NCI-H2227 (cell line): ENCODE results near the gene ZC3H14.
"Not testable (repeated sequence)": the region's sequence is repeated elsewhere in the genome, so short reads cannot be mapped to it uniquely, and the experiment has no call there.

ENCODE experiments used
- DNase-seq: peaks from one replicate; lab custom pipeline; 2025; ENCODE audit not compliant: unreplicated experiment; lab: John Stamatoyannopoulos, UW

The ZC3H14 gene, protein sequence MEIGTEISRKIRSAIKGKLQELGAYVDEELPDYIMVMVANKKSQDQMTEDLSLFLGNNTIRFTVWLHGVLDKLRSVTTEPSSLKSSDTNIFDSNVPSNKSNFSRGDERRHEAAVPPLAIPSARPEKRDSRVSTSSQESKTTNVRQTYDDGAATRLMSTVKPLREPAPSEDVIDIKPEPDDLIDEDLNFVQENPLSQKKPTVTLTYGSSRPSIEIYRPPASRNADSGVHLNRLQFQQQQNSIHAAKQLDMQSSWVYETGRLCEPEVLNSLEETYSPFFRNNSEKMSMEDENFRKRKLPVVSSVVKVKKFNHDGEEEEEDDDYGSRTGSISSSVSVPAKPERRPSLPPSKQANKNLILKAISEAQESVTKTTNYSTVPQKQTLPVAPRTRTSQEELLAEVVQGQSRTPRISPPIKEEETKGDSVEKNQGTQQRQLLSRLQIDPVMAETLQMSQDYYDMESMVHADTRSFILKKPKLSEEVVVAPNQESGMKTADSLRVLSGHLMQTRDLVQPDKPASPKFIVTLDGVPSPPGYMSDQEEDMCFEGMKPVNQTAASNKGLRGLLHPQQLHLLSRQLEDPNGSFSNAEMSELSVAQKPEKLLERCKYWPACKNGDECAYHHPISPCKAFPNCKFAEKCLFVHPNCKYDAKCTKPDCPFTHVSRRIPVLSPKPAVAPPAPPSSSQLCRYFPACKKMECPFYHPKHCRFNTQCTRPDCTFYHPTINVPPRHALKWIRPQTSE

DNA sequence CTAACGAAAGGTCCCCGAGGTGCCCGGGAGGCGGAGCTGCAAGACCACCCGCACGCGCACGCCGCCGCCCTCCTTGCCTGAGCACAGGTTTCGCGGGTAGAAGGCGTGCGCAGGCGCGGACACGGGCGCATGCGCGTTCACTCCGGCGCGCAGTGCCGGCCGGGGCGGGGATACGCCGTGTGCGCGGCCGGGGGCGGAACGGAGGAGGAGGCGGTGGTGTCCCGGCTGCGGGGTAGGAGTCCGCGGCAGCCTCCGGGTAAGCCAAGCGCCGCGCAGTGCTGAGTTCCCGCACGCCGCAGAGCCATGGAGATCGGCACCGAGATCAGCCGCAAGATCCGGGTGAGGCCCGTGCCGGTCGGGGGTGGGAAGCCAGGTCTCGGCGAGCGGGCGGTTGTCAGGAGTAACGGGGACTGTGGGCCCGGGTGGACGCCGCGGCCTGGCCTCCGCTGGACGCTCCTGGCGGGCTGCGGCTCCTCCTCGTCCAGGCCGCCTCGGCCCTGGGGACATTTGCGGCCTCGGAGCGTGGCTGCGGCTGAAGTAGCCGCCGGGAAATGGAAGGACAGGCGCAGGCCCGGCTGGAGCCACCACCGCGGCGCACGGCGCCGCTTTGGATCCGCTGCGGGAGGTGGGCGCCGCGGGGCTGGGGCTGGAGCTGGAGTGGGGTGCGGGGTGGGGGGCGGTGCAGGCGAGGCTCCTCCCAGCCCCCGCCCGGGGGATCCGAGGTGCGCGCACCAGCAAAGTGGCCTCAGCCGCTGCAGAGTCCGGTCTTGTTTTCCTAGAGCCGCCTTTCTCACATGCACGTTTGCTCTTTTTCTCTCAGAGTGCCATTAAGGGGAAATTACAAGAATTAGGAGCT lies at the start of gene ZC3H14:
ZC3H14 (plus strand) TSS at position 207 of the 856 bp plus-strand sequence; CDS start at position 304, 97 bp downstream.
- DNase-seq = peak; percentile 95

GRCh38 chr14:88515499-88516221 lies 47.2 kb upstream of the ZC3H14 start:
- DNase-seq = no peak

DNA sequence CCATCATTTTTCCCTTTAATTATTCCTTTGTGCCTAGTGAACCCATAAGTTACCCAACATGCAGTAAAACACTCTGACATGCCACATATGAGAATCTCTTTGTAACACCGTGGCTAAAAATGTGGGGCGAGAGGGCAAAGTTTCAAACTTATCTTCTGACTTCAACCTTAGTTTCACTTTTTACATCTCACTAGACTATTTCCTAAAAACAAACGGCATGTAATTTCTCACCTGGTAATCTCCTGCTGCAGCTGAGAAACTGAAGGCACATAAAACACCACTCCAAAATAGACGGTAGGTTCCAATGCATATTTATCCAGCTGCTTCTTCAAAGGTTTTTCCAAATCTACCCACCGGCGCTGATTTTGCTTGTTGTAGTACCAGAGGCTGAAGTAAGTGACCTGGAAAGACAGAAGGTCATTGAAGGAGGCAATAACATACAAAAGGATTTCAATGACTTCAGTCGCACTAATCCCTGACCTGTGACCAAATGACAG lies 45.9 kb upstream of the ZC3H14 start:
- DNase-seq = no peak

- no peak for DNase-seq
Observed at GRCh38 chr14:88518592-88519512, 44.0 kb upstream of the ZC3H14 start.

DNA sequence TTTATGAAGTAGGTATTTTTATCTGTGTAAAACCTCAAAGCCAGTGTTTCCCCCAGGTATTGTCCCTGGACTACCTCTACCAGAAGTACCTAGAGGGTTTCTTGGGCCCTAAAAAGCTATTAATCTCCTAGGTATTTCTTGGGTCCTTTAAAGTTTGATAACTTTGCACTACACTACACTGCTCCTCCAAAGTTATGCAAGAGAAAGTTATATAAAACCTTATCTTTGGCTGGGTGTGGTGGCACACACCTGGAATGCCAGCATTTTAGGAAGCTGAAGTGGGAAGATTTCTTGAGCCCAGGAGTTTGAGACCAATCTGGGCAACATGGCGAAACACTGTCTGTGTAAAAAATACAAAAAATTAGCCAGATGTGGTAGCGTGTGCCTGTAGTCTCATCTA lies 42.9 kb upstream of the ZC3H14 start:
- DNase-seq = no peak

DNA sequence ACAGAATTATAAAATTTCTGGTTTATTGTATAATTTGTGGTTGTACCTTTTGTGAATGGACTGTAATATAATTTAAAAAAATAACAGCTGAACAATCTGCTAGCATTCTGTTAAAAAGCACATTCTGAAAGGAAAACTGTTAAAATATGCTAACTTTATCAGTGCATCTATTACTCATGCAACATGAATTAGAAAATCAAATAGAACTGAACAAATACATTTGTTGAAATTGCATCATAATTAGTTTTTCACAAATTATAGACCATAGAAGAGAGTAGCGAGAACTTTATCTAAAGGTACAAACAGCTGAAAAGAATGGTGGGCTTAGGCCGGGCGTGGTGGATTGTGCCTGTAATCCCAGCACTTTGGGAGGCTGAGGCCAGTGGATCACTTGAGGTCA lies 41.0 kb upstream of the ZC3H14 start:
- DNase-seq = no peak

DNA sequence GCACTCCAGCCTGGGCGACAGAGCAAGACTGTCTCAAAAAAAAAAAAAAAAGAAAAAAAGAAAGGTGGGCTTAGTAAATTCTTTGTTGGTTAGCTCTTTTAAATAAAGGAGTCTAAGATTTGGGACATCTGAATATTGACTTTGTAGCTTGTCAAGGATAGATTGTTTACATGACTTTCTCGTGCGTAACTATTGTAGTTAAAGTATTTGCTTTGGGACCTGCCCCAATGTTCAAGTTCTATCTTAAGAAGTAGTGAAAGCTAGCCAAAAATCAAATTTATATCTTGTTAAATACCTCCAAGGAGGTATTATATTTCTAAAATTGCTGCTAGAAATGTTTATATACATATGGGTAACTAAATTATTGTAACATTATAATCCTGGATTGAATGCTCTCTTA lies 40.4 kb upstream of the ZC3H14 start:
- DNase-seq = no peak

- not testable (repeated sequence) for DNase-seq
Observed at GRCh38 chr14:88529889-88530288, 32.9 kb upstream of the ZC3H14 start.

DNA sequence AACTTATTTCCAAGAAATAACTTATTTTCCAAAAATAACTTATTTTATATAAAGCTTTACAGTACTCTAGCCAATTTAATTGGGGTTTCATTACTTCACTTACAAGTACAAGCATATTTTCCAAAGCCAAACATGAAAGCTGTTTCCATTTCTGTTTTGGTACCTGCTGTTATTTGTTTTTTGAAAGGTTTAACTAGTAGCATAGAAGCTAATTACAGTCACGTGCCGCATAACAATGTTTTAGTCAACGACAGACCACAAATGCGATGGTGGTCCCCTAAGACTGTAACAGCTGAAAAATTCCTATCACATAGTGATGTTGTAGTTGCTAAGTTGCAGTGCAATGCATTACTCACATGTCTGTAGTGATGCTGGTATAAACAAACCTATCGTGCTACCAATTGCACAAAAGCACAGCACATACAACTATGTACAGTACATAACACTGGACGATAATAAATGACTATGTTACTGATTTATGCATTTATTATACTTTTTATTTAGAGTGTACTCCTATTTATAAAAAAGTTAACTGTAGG lies 29.7 kb upstream of the ZC3H14 start:
- DNase-seq = no peak

DNA sequence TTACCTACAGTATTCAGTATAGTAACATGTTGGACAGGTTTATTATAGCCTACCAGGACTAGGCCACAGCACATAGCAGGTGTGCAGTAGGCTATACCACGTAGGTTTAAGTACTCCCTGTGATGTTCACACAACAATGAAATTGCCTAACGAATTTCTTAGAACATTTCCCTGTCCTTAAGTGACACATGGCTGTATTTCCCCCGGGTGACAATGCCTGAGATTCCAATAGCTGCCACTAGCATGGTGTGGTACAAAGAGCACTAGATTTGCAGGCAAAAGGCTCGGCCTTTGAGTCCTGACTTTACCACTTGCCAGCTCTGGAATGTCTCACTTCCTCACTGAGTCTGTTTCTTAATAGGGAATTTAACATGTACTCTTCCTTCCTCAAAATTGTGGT lies 27.7 kb upstream of the ZC3H14 start:
- DNase-seq = no peak

GRCh38 chr14:88535813-88536212 lies 27.0 kb upstream of the ZC3H14 start:
- no peak for DNase-seq

DNA sequence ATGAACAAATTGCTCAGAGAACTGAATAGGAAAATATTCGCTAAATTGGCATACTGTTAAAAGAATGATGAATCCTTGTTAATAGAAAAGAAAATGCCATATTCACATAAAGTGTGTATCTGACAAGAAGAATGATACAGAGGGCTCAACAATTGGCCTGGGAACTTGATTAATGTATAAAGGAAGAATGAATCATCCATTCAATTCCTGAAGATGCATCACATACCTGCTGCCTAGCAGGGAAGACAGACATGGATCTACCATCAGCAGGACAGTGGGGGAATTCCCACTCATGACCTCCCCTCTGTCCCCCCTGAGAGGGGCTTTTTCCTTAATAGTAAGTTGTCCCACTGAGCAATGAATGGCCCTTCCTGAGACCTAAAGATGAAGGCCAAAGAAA lies 21.5 kb upstream of the ZC3H14 start:
- DNase-seq = no peak

- DNase-seq = no peak
Observed at GRCh38 chr14:88542857-88543795, 19.7 kb upstream of the ZC3H14 start.

GRCh38 chr14:88545256-88545655 lies 17.6 kb upstream of the ZC3H14 start:
- no peak for DNase-seq

DNA sequence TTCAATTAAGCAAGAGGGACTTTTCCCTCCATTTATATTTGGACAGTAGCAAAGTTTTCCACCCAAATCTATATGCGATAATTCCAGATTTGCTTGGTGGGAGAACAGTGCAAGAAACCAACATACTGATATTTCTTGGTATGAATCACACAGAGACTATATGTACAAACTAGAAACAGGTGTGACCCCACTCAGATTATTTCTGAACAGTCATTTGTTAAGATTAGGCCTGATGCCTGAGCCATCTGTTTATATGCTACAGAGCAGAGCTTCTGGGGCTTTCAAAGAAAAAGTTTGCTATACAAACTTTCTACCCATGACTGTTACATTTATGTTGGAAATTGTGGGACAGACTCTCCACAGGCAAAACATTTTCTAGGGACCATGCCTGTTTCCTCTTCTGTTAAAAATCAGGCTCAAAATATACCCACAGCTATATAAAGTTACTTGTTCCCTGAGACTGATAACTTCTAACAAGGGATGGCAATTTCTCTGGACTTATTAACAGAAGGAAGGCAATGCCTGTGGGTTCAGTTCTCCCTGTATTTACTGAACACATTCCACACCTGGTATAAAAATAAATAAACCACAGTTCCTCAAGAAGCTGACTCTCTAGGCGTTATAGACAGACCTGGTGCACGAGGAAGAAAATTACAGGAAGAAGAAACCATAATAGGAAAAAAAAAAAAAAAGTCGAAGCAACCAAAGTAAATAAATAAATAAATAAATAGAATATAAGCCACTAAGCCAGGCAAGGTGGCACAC lies 16.0 kb upstream of the ZC3H14 start:
- no peak for DNase-seq

- no peak for DNase-seq
Observed at GRCh38 chr14:88547386-88547780, 15.5 kb upstream of the ZC3H14 start.

DNA sequence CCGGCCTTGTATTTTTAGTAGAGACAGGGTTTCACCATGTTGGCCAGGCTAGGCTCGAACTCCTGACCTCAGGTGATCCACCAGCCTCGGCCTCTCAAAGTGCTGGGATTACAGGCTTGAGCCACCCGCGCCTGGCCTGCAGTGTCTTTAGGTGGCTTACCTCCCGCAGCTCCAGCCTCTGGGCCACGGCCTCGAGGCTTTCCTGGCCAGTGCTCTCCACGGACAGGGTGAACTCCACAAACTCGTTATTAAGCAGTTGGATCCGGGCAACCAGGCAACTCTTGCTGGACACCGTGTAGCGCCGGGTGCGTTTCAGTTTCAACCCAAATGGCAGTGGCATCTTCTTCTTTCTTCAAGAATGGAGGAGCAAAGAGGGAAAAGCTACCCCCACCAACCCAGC lies 12.8 kb upstream of the ZC3H14 start:
- no peak for DNase-seq
